CD4-positive, alpha-beta T cell treated with Interleukin-17A for 1 hour (primary cell): ENCODE results near the gene TMEM213.

Experiments used
- DNase-seq: peaks from one replicate; pipeline ENCODE4 v3.0.0-alpha.2; 2020

TMEM213 gene

DNA sequence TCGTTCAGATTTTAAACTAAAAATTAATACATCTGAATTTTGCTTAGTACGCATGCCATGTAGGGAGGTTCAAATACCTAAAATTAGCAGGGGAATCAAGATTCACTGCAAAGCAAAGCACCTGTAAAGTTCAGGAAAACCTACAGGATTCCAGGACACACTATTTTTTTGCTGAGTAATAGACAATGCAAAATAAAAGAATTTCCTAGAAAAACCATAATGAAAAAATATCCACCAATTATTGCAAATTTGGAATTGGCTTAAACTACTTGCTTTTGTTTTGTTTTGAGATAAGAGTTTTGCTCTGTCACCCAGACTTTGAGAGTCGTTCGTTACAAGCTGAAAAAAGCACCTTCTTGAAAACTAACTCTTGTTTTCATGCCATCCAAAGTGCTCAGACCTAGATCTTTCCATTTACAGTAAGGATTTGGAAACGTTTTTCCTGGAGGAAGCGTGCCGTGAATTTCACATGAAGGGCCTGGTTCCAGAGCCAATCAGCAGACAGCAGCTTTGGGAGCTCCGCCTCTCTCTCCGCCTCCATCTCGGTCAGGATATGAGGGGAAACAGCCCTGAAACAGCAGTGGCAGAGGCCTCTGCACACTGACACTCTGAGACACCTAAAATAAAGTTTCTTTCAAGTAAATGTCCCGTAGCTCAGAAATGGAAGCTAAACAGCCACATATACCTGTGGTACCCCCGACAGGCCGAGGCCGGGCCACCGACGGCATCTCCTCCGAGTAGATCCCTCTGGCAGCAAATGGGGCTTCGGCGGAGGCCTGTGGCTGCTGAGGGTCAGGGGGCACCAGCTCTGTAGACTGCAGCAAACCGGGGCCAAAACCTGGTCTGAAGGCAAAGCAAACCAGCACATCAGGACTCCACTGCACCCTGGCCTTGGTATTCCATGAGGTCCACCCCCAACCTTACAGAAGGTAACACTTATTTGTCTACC lies 46.1 kb downstream of the TMEM213 start:
- no peak for DNase-seq

DNA sequence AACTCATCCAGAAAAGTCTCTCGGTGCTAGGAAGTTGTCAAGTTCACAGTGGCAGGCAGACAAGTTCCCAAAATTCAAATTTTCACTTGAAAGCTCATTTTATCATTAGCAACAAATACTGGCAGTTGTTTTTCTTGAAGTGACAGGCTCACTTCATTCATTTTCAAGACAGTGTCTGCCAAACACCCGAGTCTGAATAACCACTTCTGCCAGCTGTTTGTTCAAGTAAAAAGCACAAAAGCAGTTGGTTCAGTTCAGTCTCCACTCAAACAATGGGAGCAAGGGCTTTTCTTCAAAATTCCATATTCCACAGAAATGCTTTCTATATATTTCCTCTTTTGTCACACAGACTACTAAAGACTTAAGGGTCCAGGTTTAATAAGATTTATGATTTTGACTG lies 47.9 kb downstream of the TMEM213 start:
- no peak for DNase-seq

DNA sequence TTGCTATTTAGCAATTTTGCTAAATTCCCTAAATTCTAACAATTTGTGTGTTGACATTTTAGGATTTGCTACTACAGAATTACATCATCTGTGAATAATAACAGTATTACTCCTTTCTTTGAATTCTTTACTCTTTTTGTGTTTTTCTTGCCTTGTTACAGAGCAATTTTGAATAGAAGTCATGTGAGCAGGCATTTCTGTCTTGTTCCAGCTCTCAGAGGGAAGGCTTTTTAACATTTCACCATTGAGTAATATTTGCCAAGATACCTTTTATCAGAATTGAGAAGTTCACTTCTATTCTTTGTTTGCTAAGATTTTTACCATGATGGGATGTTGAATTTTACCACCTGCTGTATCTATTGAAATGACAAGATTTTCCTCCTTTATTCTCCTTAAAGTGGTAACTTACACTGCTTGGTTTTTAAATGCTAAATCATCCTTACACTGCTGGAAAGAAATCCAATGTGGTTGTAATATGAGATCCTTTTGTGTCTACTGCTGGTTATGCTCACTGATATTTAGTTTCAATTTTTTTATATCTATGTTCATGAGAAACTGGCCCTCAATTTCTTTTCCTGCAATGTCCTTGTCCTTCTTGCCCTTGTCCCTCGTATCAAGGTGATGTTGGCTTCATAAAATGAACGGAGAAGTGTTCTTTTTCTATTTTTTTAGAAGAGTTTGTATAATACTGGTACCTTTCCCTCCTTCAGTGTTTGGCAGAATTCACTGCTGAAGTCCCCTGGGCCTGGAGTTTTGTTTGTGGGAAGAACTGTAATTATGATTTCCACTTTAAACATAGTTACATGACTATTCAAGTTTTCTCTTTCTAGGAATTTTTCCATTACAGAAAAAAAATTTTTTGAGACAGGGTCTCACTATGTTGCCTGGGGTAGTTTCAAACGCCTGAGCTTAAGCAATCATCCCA lies 50.5 kb downstream of the TMEM213 start:
- DNase-seq, result no peak

DNA sequence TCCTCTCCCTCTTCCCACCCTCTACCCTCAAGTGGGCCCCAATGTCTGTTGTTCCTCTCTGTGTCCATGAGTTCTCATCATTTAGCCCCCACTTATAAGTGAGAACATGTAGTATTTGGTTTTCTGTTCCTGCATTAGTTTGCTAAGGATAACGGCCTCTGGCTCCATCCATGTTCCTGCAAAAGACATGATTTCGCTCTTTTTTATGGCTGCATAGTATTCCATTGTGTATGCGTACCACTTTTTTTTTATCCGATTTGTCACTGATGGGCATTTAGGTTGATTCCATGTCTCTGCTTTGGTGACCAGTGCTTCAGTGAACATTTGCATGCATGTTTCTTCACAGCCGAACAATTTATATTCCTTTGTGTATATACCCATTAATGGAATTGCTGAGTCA lies 51.9 kb downstream of the TMEM213 start:
- no peak for DNase-seq

DNA sequence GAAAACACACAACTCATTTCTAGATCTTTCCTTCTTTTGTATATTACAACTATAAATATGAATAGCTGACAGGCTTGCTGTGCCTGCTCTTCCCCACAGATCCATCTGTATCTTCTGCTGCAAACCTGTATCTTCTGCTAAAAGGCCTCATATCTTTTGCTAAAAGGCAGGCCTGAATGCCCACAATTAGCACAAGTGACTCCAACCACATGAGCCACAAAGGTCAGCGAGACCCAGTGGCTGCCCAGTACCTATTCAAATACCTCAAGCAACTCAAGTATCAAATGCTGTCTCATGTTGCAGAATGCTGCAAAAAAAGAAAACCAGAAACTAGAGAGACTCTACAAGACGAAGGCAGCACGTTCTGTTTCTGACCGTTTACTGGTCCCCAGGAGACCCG lies 54.7 kb downstream of the TMEM213 start:
- DNase-seq, result no peak

DNA sequence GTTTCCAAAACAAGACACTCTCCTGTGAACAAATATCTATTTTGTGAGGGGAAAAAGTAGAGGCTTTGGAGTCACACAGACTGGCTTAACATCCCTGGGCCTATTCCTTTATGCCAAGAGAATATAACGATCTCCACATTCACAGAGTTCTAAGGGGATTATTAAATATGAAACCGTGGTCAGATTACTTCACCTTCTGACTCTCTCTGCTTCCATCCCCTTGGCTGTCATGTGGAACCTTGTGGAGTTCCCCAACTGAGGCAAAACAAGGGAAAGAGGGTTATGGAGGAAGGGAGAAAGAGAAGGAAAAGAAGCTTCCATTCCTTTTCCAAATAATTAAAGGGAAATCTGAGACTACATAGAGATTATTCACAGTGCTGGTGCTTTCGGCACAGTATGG lies 55.7 kb downstream of the TMEM213 start:
- no peak for DNase-seq

DNA sequence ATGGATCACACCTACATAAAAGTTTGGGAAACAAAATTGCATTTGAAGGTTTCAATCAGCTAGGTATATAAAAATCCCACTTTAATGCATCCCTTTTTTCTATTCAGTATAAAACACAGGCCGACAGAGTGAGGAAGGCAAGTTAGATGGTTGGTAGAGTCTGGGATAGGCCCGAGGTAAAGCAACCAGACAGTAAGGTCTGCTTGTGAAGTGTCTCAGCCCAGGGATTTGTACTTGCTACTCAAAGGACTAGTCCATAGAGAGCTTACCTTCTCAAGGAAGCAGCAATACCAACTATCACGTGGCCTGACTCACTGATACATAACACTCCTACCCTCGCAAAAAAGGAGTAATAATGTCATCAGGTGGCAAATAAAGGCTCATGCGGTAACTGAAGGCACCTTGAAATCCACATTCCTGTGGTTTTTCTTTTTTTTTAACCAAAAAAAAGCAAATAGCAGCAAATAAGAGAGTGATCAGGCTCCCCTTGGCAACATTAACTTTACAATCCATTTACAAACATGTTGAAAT lies 56.4 kb downstream of the TMEM213 start:
- DNase-seq, result no peak

DNA sequence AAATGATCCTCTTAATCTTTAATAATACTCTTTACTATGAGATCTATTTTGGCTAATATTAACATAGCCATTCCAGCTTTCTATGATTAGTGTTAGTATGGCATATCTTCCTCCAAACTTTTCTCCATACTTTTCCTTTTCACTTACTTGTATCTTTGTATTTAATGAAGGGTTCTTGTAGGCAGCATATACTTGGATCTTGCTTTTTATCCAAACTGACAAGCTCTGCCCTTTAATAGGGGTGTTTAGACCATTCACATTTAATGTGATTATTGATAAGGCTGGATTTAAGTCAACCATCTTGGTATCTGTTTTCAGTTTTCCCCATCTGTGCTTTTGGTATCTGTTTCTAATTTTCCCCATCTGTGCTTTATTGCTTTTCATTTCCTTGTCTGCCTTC lies 59.9 kb downstream of the TMEM213 start:
- no peak for DNase-seq

DNA sequence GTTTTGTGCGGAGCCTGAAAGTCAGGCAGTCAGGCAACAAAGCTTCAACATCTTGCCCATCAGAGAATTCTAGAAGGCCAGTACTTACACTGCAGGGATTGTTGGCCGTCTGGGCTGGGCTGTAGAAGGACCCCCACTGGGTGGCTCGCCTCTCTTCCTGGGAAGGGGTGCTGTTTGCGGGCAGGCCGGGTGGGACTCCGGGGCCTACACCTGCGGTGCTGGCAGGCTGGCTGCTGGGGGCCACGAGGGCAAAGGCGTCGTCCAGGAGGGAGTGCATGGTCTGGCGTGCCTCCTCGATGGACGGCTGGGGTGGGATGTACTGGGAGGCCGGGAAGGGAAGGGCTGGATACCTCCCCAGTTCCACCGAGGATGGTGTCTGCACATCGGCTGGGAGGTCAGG lies 63.3 kb downstream of the TMEM213 start:
- DNase-seq, result no peak

DNA sequence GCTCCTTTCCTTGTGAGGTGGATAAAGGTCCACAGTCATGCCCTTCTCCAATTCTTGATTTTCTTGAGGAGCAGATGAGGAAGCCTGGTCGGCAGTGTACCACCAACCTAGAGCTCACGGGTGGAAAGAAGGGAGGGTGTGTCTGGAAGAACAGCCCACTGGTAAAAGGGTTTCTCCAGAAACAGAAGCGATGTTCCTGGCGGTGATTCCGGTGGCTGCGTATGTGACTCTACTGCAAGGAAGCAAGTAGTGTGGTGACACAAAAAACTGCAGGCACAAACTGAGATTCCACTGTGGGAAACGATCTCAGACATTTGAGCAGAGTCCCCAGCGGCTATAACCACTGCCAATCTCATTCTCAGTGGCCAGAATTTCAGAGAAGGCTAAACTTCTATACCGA lies 66.1 kb downstream of the TMEM213 start:
- DNase-seq, result no peak

DNA sequence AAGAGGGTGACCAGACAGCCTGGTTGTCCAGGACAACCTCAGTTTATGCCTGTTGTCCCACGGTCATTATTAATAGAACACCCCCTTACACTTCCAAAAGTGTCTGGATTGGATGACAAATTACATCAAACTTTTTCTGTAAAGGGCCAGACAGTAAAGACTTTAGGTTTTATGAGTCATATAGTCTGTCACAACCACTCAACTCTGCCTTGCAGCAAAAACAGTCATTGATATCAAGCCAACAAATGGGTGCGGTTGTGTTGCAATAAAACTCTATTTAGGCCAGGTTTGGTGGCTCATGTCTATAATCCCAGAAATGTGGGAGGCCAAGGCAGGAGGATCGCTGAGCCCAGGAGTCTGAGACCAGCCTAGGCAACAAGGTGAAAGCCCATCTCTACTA lies 66.9 kb downstream of the TMEM213 start:
- no peak for DNase-seq

DNA sequence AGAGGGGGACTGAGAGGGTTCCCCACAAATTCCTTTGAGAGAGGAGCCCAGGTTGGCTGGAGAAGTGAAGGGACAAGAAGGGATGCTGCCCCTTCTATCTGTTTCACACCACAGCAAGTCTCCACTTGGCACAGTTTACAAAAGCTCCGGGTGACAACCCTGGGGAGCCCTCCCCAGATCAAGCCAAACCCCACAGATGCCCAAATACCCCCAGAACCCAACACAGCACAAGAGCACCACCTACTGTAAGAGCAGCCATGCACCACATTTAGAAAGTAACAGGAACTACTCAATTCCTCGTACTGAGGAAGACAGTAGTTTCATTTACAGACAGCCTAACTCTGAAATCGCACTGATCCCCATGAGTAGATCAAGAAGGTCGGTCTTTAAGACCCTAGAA lies 68.0 kb downstream of the TMEM213 start:
- peak; percentile 49 for DNase-seq

DNA sequence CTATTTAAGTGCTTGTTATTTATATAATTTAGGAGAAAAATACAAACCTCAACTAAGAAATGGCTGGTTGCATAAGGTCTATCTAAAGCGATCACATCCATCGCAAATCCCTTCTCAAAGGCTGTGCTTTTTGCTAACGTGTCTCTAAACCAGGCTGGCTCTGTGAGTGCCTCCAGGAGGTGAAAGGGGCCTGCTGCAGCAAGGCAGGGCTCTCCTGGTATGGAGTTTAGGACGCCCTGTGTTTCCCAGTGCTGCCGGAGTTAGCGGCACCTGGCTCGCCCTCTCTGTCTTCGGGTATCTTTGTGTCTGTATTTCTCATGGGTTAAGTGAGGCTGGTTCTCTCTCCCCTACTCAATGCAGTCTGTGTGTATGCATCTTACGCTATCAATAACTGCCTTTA lies 68.6 kb downstream of the TMEM213 start:
- no peak for DNase-seq

DNA sequence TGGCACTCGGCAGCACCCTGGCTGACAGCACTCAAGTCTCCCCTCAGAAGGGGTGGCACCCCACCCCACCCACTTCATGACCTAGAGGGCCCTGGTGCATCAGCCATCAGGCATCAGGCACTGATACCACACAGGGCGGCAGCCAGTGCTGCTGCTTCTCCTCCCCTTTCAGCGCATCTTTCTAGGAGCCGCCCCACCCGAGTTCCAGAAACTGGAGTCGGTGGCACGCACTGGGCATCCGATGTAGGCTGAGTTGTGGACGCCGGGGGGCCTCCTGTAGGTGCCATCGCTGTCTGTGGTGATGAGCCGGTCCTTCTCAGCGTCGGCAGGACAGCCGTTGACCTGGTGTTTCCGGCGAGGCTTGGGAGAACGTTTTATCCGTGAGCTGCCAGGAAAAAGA lies 70.0 kb downstream of the TMEM213 start:
- DNase-seq, result no peak

DNA sequence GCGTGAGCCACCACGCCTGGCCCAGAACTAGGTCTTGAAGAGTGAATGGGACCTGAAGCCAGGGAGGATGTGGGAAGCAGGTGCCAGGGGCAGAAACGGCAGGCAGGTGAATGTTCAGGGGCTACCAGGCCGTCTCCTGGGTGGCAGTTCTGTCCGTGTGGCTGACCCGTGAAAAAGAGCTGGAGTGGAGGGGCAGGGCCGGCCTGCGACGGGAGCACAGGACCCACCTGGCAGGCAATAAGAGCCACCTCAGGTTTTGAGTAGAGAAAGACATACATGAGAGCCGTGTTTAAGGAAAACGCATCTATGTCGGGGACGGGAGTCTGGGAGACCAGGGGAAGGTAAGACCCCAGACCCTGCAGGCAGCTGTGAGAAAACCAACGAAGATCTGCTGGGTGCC lies 70.9 kb downstream of the TMEM213 start:
- no peak for DNase-seq

DNA sequence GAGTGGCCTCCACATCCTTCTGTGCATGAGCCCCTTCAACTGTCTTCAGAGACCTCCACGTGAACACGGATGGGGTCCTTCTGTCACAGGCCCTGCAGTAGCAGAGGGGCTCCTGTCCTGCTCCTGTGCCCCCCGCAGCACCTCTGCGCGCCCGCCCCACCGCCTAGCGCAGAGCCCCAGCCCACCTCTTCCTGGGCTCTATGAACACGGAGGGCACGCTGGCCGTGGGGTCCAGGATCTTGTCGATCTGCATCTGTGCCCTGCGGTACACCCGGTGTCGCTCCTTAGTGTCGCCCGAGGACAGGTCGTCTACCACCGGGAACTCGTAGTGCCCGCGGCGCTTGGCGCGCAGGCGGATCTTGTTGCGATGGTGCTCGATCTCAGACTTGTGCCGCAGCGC lies 71.6 kb downstream of the TMEM213 start:
- DNase-seq, result no peak

DNA sequence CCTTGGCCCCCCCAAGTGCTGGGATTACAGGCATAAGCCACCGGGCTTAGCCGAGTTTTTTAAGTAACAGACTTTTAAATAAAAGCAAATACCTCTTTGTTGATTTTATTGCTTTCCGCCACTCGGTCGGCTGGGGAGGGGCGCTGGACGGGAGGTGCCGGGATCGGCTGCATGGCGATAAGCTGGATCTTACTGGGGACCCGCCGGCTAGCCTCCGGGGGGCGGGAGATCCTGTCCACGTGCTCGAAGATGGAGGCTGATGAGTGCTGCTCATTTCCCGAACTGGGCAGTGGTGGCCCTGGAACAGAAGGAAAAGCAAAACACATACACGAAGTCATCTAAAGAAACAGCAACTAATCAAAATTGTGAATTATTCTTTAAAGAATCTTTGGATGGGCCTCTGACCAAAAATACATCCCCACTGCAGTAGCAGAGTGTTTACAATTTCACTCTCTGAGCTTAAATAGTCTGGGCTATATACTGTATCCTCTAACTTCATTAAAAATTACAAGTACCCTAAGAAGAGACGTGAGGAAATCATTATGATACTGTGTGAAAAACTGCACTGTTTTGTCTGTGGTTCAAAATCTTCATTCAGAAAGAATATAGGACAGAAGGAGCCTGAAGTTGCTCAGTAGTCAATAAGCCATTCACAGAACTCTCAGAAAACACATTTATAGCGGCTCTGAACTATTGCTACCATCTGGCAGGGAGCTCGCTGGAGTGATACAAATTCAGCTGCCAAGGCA lies 73.4 kb downstream of the TMEM213 start:
- DNase-seq, result no peak

DNA sequence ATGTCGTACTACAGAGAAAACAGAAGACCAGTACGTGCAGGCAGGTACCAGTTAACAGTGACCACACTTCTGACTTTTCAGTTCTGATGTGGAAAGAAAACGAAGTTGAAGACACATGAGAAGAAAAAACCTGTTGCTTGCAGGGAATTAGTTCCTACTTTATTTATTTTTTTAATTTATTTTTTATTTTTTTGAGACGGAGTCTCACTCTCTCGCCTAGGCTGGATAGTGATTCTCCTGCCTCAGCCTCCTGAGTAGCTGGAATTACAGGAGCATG lies 74.0 kb downstream of the TMEM213 start:
- DNase-seq, result no peak

DNA sequence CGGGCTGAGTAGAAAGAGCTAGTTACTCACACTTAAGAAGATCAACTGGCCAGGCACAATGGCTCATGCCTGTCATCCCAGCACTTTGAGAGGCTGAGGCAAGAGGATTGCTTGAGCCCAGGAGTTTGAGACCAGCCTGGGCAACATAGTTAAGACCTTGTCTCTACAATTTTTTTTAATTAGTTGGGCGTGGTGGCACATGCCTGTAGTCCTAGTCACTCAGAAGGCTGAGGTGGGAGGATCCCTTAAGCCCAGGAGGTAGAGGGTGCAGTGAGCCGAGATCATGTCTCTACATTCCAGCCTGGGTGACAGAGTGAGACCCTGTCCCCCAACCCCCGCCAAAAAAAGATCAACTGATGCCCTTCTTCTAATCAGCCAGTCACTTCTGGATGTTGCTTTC lies 74.8 kb downstream of the TMEM213 start:
- no peak for DNase-seq

DNA sequence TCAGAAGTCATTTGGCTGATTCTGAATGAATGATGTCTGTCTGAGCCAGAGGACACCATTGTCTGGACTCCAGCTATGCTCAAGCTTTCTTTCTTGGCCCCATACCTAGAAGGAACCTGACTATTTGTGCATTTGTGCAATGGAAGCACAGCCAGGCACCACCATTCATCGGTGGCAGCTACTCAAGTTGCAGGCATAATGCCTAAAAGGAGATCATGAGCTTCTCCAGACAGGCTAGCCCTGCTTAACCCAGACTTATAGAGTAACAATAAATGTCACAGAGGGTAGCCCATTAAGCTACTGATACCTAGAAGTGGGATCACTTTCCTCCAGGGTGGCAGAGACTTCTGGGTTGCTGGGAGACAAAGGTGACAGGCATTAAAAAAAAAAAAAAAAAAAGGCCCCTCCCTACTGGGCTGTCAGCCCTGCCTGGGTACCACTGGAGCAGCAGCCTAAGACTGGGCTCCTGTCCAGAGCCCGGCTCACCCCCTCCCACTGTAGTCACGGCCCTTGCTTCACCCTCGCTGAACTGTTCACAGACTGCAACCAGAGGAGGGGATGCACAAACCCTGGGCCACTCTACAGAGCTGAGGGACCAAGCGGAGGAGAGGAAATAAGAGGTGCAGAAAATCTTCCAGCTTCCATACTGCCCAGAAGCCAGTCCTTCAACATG lies 75.6 kb downstream of the TMEM213 start:
- no peak for DNase-seq

DNA sequence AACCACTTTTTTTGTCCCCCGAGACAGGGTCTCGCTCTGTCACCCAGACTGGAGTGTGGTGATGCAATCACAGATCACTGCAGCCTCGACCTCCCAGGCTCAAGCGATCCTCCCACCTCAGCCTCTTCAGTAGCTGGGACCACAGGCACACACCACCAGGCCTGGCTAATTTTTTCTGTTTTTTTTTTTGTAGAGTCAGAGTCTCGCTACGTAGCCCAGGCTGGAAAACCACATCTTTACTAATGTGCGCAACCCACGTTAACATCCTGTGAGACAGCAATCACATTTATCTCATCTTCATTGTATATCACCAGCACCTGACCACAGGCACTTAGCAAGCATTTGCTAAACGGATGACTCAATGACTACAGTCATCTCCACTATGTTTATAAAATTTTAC lies 78.0 kb downstream of the TMEM213 start:
- peak; percentile 72 for DNase-seq

DNA sequence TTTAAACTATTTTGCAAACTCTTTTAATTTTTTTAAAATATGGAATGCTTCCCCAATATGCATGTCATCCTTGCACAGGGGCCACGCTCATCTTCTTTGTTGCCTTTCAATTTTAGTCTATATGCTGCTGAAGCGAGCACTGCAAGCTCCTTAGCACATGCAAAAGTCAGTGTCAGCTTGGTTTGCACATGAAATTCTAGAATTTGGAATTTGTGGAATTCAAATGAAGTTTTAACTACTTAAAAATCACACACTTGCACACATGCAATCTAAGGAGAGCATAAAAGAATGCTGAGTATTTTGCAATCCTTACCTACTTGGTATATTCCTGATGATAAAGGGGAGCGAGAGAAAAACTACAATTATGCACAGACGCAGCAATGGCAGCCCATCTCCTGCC lies 78.5 kb downstream of the TMEM213 start:
- DNase-seq, result no peak

DNA sequence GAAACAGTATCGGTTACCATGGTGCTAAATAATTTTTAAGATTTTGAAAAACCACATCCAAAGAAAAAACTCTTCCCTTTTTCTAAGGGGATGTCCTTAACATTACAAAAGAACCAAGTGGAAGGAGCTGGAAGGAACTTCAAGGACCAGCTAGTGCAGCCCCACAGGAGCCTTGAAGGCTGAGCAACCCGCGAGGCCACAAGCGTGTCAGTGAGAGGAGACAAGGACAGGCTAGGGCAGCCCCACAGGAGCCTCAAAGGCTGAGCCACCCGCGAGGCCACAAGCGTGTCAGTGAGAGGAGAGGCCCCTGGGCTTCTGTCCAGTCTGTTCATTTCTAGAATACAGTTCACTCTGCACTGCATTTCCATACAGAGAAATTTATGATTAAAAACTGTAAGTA lies 80.3 kb downstream of the TMEM213 start:
- DNase-seq, result no peak
